ENCODE measurements around the gene MYMX.
A peak's percentile ranks its signal among the peaks of the same experiment; 100 is the strongest.

Gene MYMX

GRCh38 chr6:44216677-44217331 lies at the start of gene MYMX:
Gene MYMX (plus strand): TSS chr6:44216926. CDS start chr6:44217472, 546 bp downstream.
- no peak for FAIRE-seq
- DNase-seq (ENCODE audit: insufficient read length, low spot score) = no peak
- TF ChIP-seq POLR2A (IDR thresholded peaks at IDR 0.05; ENCODE audit: low read depth, low read length) = no peak

- FAIRE-seq (no peak), DNase-seq (ENCODE audit: insufficient read length, low spot score) (no peak)
- no peak for TF ChIP-seq POLR2A (IDR thresholded peaks at IDR 0.05; ENCODE audit: low read depth, low read length)
Measured at GRCh38 chr6:44167567-44167966, 49.2 kb upstream of the MYMX start.

- DNase-seq (ENCODE audit: insufficient read length, low spot score) (no peak), FAIRE-seq (no peak)
- TF ChIP-seq POLR2A (IDR thresholded peaks at IDR 0.05; ENCODE audit: low read depth, low read length) = no peak
Measured at GRCh38 chr6:44169154-44169553, 47.6 kb upstream of the MYMX start.

- no peak for TF ChIP-seq POLR2A (IDR thresholded peaks at IDR 0.05; ENCODE audit: low read depth, low read length)
- no peak for FAIRE-seq
- DNase-seq (ENCODE audit: insufficient read length, low spot score) = no peak
Measured at GRCh38 chr6:44169886-44170570, 46.7 kb upstream of the MYMX start.

GRCh38 chr6:44171899-44172546 lies 44.7 kb upstream of the MYMX start:
- TF ChIP-seq POLR2A (IDR thresholded peaks at IDR 0.05; ENCODE audit: low read depth, low read length) = no peak
- DNase-seq (ENCODE audit: insufficient read length, low spot score) (no peak), FAIRE-seq (no peak)

- peak; percentile 96 for DNase-seq (ENCODE audit: insufficient read length, low spot score)
- TF ChIP-seq POLR2A (IDR thresholded peaks at IDR 0.05; ENCODE audit: low read depth, low read length) = no peak
- peak; percentile 52 for FAIRE-seq
Measured at GRCh38 chr6:44172731-44173500, 43.8 kb upstream of the MYMX start.

- TF ChIP-seq POLR2A (IDR thresholded peaks at IDR 0.05; ENCODE audit: low read depth, low read length) = no peak
- FAIRE-seq (no peak), DNase-seq (ENCODE audit: insufficient read length, low spot score) (no peak)
Measured at GRCh38 chr6:44176130-44176761, 40.5 kb upstream of the MYMX start.

GRCh38 chr6:44176762-44177509 lies 39.8 kb upstream of the MYMX start:
- DNase-seq (ENCODE audit: insufficient read length, low spot score) (no peak), FAIRE-seq (no peak)
- no peak for TF ChIP-seq POLR2A (IDR thresholded peaks at IDR 0.05; ENCODE audit: low read depth, low read length)

GRCh38 chr6:44177691-44178423 lies 38.9 kb upstream of the MYMX start:
- FAIRE-seq (no peak), DNase-seq (ENCODE audit: insufficient read length, low spot score) (peak; percentile 75)
- TF ChIP-seq POLR2A (IDR thresholded peaks at IDR 0.05; ENCODE audit: low read depth, low read length) = no peak

GRCh38 chr6:44178424-44179071 lies 38.2 kb upstream of the MYMX start:
- no peak for TF ChIP-seq POLR2A (IDR thresholded peaks at IDR 0.05; ENCODE audit: low read depth, low read length)
- FAIRE-seq (no peak), DNase-seq (ENCODE audit: insufficient read length, low spot score) (no peak)

GRCh38 chr6:44179072-44179536 lies 37.6 kb upstream of the MYMX start:
- no peak for TF ChIP-seq POLR2A (IDR thresholded peaks at IDR 0.05; ENCODE audit: low read depth, low read length)
- DNase-seq (ENCODE audit: insufficient read length, low spot score) (no peak), FAIRE-seq (no peak)

GRCh38 chr6:44179648-44180047 lies 37.1 kb upstream of the MYMX start:
- DNase-seq (ENCODE audit: insufficient read length, low spot score) (no peak), FAIRE-seq (no peak)
- TF ChIP-seq POLR2A (IDR thresholded peaks at IDR 0.05; ENCODE audit: low read depth, low read length) = no peak

Measured in H54 (cell line).